DMS 273 treated with DMSO at 0.1 percent for 48 hours (cell line): Measurements from ENCODE around the gene MAPKAP1.

ENCODE experiments used
- DNase-seq: peaks from one replicate; lab custom pipeline; 2025; lab: John Stamatoyannopoulos, UW

Gene MAPKAP1

GRCh38 chr9:125674981-125675973 lies 31.7 kb downstream of the MAPKAP1 start:
- DNase-seq = no peak

DNA sequence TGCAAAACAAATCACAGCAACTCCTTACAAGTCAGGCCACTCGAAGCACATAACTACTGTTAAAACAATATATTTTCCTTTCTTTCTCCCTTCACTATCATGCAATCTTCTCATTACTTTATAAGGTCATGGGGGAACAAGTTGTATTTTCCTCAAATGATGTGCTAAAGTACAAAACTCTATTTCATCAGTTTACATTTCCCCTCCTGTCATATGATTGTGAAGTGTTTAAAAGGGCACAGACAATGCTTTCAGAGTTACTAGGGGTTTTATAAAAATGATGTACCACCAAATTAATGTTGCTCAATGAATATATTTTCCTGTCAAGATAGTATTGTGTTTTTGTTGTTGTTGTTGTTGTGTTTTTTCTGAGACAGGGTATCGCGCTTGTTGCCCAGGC lies 34.1 kb downstream of the MAPKAP1 start:
- no peak for DNase-seq

GRCh38 chr9:125663127-125663526 lies 43.9 kb downstream of the MAPKAP1 start:
- DNase-seq = no peak

- no peak for DNase-seq
Measured at GRCh38 chr9:125660557-125660956, 46.5 kb downstream of the MAPKAP1 start.

- no peak for DNase-seq
Measured at GRCh38 chr9:125659954-125660353, 47.1 kb downstream of the MAPKAP1 start.

DNA sequence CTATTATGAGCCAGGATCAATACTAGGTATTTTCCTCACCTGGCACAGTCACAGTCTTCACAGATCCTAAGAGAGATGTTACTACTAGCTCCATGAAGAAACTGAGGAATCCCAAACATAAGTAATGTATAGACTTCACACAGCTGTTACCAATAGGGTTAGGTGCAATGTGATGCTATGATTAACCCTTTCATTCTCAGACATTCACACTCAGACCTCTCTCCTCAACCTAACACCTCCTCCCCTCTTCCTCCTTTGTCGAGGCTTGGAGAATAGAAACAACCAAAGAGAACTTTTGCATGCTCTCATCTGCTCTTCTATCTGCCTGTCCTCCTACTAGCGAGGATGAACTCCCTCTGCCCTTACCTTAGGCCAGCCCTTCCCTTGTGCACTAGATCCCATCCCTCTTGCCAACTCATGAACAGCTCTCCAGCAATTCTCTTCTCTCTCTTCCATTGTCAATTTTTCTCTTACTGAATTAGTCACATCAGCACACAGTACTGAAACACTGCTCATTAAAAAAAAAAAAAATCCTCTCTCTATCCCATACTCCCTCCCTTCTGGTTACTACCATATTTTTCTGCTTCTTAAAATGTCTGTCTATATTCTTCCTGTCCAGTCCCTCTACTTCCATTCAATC lies 47.7 kb downstream of the MAPKAP1 start:
- no peak for DNase-seq

DNA sequence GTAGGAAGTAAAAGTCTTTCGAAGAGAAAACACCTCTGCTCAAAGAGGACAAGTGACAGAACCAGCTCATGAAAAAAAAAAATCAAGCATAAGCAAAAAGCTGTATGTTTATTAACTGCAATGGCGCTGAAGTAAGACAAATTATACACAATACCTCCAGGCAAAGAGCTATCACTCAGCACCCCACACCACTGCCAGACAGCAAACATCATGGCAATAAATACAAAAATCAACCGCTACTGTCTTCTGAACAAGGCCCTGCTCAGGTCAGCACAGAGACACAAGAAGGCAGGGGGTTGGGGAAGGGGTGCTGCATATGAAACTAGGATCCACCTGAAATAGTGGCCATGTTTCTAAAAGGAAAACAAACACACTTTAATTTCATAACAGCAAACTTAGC lies 50.4 kb downstream of the MAPKAP1 start:
- no peak for DNase-seq

GRCh38 chr9:125655691-125656410 lies 51.2 kb downstream of the MAPKAP1 start:
- no peak for DNase-seq

DNA sequence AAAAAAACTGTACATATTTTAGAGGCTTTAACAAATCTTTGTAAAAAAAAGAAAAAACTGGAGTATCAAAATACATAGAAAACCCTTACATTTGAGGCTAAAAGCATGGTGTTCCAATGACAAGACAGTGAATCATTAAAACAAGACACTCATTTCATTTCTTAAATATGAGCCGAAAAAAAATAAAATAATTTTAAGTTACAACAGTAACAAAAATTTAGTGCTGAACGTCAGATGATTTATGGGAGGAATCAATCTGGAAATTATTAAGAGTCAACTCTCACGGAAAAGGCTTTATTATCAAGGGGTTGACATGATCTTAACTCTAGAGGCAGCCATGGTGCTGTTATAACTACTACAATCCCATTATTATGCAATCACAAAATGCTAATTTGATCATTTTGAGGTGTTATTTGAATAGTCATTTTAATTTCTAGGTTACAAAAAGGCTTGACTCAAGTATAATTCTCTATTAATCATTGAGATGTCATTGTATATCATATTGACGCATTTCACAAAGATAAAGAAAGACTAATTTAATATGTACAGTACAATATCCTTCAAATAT lies 51.9 kb downstream of the MAPKAP1 start:
- DNase-seq = no peak

- DNase-seq = no peak
Measured at GRCh38 chr9:125654121-125654520, 52.9 kb downstream of the MAPKAP1 start.

DNA sequence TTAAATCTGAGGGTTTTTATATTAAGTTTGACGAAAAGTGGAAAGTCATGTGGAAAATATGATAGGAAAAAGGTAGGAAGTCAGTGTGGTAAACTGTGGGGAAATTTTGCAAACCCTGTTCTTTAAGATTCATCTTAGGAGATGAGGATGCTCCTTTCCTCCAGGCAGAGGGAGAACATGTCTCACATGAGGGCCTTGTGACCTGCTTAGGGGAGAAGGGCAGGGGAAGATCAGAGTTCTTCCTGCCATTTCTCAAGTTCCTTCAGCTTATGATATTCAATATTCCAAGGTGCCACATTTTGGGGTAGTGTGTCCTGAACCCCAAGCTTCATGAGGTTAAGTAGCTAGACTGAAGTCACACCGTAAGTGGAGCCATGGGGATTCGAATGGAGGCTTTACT lies 53.7 kb downstream of the MAPKAP1 start:
- DNase-seq = no peak

DNA sequence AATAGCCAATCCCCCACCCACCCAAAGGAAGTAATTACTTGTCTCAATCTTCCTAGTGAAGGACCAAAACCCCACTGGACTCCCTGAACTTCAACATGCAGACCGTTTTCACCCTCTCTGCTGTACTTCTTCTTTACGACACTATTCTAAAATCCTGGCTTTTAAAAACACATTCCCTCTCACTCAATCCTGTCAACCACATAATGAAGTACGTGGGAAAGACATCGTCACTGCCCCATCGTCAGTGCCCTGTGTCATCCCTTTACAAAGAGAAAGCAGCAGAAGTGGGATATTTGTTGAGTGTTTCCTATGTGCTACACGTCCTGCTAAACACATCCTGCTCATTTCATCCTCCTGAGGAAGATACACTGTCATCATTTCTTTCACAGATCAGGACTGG lies 54.2 kb downstream of the MAPKAP1 start:
- no peak for DNase-seq

DNA sequence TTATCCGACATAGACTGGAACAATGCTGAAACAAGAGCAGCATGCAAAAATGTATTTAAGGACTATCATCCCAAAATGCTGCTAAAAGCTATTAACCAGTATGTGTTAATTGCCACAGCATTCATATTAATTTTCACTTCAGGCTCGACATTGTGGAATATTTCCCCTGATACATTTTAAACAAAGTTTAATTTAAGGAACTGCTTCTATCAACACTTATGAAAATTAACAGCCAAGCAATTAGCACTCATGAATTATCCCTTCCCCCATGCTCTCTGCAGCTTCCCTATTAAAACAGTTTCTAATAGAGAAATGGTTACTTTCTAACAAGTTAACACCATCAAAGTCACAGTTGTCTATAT lies 54.8 kb downstream of the MAPKAP1 start:
- no peak for DNase-seq

- DNase-seq = no peak
Measured at GRCh38 chr9:125651576-125652232, 55.3 kb downstream of the MAPKAP1 start.

DNA sequence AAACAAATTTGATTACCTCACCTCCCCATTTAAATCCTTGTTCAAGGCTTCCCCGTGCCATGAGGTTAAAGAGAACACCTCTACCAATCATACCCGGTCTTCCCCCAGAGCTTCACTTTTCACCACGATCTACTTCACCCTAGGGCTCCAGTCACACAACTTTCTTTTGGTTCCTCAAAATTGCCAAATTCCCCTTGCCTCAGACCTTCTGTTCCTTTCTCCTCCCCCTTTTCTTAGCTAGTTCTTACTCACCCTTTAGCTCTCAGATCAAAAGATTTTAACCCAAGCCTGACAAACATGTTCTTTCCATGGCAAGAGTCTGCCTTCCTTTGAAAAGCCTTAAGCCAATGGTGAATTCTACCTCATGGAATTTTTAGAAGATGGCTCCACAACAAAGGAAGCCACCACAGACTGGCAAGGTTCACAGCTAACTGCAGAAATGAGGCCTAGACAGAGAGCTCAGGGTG lies 56.7 kb downstream of the MAPKAP1 start:
- DNase-seq = no peak

DNA sequence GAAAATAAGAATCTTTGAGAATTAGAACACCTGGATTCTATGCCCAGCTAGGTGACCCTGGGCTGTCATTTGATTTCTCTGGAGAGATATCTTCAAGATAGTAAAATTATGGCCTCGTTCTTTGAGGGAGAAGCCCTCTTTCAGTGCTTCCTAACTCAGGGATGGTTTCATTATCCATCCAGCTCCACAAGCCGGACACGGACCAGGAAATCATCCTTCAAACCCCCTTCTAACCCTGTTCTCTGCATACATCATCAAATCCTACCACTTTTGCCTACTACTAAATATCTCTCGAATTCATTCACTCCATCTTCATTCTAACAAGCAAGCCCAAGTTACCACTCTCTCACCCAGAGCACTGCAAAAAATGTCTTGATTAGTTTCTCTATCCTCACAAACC lies 57.2 kb downstream of the MAPKAP1 start:
- no peak for DNase-seq

DNA sequence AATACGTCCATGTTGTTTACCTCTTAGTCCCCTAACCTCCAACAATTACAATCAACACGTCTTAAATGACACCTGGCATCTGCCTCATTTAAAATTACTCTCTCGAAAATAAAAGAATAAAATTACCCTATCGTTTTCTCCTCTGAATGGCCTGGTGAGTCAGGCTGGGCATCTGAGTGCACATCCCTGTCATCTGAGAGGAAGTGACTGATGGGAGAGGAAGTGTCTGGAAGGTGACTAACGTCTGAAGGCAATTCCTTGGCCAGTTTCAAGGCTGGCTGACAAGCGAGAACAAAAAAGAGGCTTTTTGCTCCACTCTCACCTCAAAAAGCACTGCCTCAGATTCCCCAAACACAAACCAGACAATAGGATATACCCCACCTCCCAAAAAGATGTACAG lies 57.7 kb downstream of the MAPKAP1 start:
- no peak for DNase-seq

DNA sequence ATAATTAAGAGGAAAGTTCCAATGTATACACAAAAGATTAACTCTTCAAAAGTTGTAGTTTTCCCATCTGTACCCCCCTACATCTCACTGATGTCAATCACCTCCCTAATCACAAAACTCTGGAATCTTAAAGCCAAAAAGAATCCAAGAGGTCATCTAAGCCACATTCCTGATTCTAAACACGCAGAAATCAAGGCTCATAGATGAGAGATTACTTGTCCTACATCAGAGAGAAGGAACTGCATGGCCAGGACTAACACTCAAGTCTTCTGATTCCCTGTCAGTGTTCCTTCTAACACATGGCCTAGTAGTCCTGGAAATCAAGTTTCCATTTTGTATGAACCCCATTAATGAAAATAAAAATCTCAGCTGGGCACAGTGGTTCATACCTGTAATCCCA lies 58.7 kb downstream of the MAPKAP1 start:
- DNase-seq = no peak

- DNase-seq = no peak
Measured at GRCh38 chr9:125646621-125647100, 60.3 kb downstream of the MAPKAP1 start.

GRCh38 chr9:125646217-125646616 lies 60.8 kb downstream of the MAPKAP1 start:
- DNase-seq = no peak

DNA sequence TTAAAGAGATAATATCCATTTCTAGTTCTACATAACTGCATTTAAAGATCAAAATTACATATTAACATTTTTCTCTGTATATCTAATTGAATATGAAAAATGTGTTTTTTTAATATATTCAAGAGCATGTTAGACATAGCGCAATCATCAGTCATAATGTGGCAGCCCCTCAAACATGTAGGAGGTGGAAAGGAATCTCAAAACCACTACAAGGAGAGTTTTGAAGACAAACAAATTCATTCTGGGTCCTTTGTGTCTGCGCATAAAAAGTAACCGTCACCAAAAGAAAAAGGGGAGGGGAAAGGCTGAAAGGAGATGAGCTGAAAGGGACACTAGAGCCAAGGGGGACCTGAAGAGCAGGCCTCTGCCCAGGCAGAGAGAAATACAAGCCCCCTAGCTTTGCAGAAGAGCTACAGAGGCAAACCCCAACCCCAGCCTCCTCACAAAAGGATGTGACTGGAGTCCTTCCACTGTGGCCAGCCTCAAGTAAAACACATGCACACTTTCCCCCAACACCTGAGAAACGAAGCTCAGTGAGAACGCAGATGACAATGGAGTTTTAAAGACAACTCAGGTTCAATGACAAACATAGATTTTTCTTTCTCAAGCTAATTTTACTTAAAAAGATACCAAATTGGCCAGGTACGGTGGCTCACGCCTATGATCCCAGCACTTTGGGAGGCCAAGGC lies 62.0 kb downstream of the MAPKAP1 start:
- no peak for DNase-seq
